Endothelial cell of umbilical vein (primary cell): ENCODE data around the gene ZDHHC7. TPM values are rescaled to one million over a fixed set of nuclear protein-coding genes. Genes with fewer than 3 reads are reported as not detected.

ENCODE experiments used
- BruUV-seq: library from RNA; stranded (reverse); fragments of 400-500 nt; replicated peaks from 2 replicates; lab custom pipeline; 2021; lab: Mats Ljungman, UMichigan
- CTCF ChIA-PET: fragments of 300-600, 350-600 bp; sonication (Branson Sonifier 250); formaldehyde crosslinking; loops from one replicate; lab custom pipeline; 2021; ENCODE audit warnings: antibody characterized with exemption, inconsistent platforms; lab: Charles Lee
- POLR2A ChIA-PET: fragments of 300-600, 350-600 bp; sonication (Branson Sonifier 250); formaldehyde crosslinking; loops from one replicate; lab custom pipeline; 2021; ENCODE audit warnings: antibody characterized with exemption, inconsistent platforms; lab: Charles Lee
- DNase-seq: peaks from one replicate; pipeline ENCODE4 v3.0.0-alpha.2; 2011; ENCODE audit warnings: low read depth, low spot score
- FAIRE-seq: peaks from 2 replicates; lab custom pipeline; 2011; peaks lifted over from hg19 to GRCh38; lab: Jason Lieb, UNC
- H2AFZ ChIP-seq: 2 replicates; pipeline ENCODE4 v1.6.0; 2012; ENCODE audit warnings: low read depth, low read length, control low read depth, inconsistent platforms
- H3K27ac ChIP-seq: 2 replicates; pipeline ENCODE4 v1.5.1; 2011; ENCODE audit warnings: low read depth, mild to moderate bottlenecking, control low read depth, low read length, moderate library complexity; ENCODE audit not compliant: insufficient read depth
- H3K27me3 ChIP-seq, 2 experiments: 2 replicates each; pipeline versions ENCODE4 v1.6.0 to v1.6.1; 2011; ENCODE audit warnings: low read length in 2 of 2, mixed read lengths in 1 of 2; ENCODE audit not compliant: control insufficient read depth in 2 of 2, insufficient read depth in 2 of 2
- H3K36me3 ChIP-seq, 2 experiments: 2 replicates in 1 of 2; 3 replicates in 1 of 2; pipeline ENCODE4 v1.5.1; 2011; ENCODE audit warnings: low read length in 2 of 2, mild to moderate bottlenecking in 1 of 2, moderate library complexity in 1 of 2; ENCODE audit not compliant: control insufficient read depth in 2 of 2, insufficient read depth in 2 of 2; ENCODE audit errors: extremely low read depth in 1 of 2
- H3K4me1 ChIP-seq: 3 replicates; pipeline ENCODE4 v1.5.1; 2011; ENCODE audit warnings: mild to moderate bottlenecking, low read length; ENCODE audit not compliant: control insufficient read depth, insufficient read depth; ENCODE audit errors: extremely low read depth
- H3K4me2 ChIP-seq: 2 replicates; pipeline ENCODE4 v1.6.1; 2011; ENCODE audit warnings: low read length, control low read depth, mixed read lengths; ENCODE audit not compliant: insufficient read depth
- H3K4me3 ChIP-seq, 3 experiments: fragments of 200-600 bp in 1 of 3; sonication (generic), shearing (Covaris generic) in 1 of 3; replicated peaks in 1 of 3; 2 replicates each; pipeline ENCODE4 v1.5.1; 2011 to 2016; ENCODE audit warnings: control low read depth in 3 of 3, low read length in 3 of 3, mild to moderate bottlenecking in 2 of 3, inconsistent platforms in 1 of 3, low read depth in 1 of 3, moderate library complexity in 1 of 3; ENCODE audit not compliant: insufficient read depth in 1 of 3
- H3K79me2 ChIP-seq: 2 replicates; pipeline ENCODE4 v1.6.0; 2012; ENCODE audit warnings: low read length, inconsistent platforms; ENCODE audit not compliant: control insufficient read depth, insufficient read depth
- H3K9ac ChIP-seq: replicated peaks from 2 replicates; pipeline ENCODE3; 2011; ENCODE audit warnings: low read length, control low read depth; ENCODE audit not compliant: insufficient read depth; ENCODE audit errors: extremely low read depth
- H3K9me1 ChIP-seq: replicated peaks from 3 replicates; pipeline ENCODE4 v1.6.0; 2011; ENCODE audit warnings: mild to moderate bottlenecking, low read length; ENCODE audit not compliant: control insufficient read depth, insufficient read depth; ENCODE audit errors: extremely low read depth
- H3K9me3 ChIP-seq: replicated peaks from 2 replicates; pipeline ENCODE4 v1.5.1; 2012; ENCODE audit warnings: low read length, inconsistent platforms; ENCODE audit not compliant: control insufficient read depth, insufficient read depth
- H4K20me1 ChIP-seq: replicated peaks from 2 replicates; pipeline ENCODE3; 2011; ENCODE audit warnings: mild to moderate bottlenecking, low read length; ENCODE audit not compliant: control insufficient read depth, insufficient read depth; ENCODE audit errors: extremely low read depth
- EZH2 ChIP-seq: IDR thresholded peaks from 2 replicates; pipeline ENCODE4 v1.6.1; 2012; ENCODE audit warnings: borderline replicate concordance, low read depth, mild to moderate bottlenecking, moderate library complexity, low read length, inconsistent platforms; ENCODE audit not compliant: severe bottlenecking
- FOS ChIP-seq: IDR thresholded peaks from 2 replicates; pipeline ENCODE4 v1.6.1; 2011; ENCODE audit warnings: mild to moderate bottlenecking, low read length, moderate library complexity, borderline replicate concordance; ENCODE audit not compliant: insufficient read depth
- GATA2 ChIP-seq: IDR thresholded peaks from 2 replicates; pipeline ENCODE4 v1.7.0; 2011; ENCODE audit warnings: low read depth, mild to moderate bottlenecking, moderate library complexity, mixed read lengths, low read length; ENCODE audit not compliant: insufficient read length, insufficient read depth
- JUN ChIP-seq: IDR thresholded peaks from 2 replicates; pipeline ENCODE4 v1.6.1; 2011; ENCODE audit warnings: borderline replicate concordance, low read depth; ENCODE audit not compliant: insufficient read length, insufficient read depth
- MYC ChIP-seq: IDR thresholded peaks from one replicate; pipeline ENCODE4 v1.6.1; 2011; ENCODE audit warnings: mild to moderate bottlenecking, low read depth, low read length
- POLR2A ChIP-seq: IDR thresholded peaks from 2 replicates; pipeline ENCODE4 v1.6.1; 2012; ENCODE audit warnings: low read depth, mild to moderate bottlenecking, control low read depth, low read length
- POLR2AphosphoS5 ChIP-seq: IDR thresholded peaks from 2 replicates; pipeline ENCODE4 v1.6.1; 2012; ENCODE audit warnings: low read depth, mild to moderate bottlenecking, control low read depth, low read length, moderate library complexity; ENCODE audit not compliant: insufficient read depth
- dilution Hi-C: fragments of 300-500 bp; cut with MboI; formaldehyde crosslinking; loops from one replicate; pipeline ENCODE4 v1.15.0; 2019; ENCODE audit warnings: low sequenced_read_pairs; ENCODE audit not compliant: extremely low pct_ligation_motif_present
- intact Hi-C: fragments of 100-400 bp; cut with micrococcal nuclease; formaldehyde crosslinking; loops from one replicate; pipeline ENCODE4 v1.10.0; 2022
- polyA plus RNA-seq, 4 experiments: library from polyadenylated mRNA; depleted of rRNA in 3 of 4; stranded (reverse) in 3 of 4; unstranded in 1 of 4; fragments of >200 nt; gene quantifications; 2 replicates each; pipeline versions ENCODE4 v1.2.1 to v1.2.3, GENCODE V29; 2011 to 2012; ENCODE audit warnings: missing spikeins in 1 of 4
- total RNA-seq: library from RNA; stranded (reverse); gene quantifications from 2 replicates; pipeline ENCODE4 v1.2.3, GENCODE V29; 2021
- TF ChIP-seq, protein P1 (sequence below), 2 donors: IDR thresholded peaks; 1 replicate in 1 of 2; 2 replicates in 1 of 2; pipeline ENCODE4 v1.5.1; 2011; ENCODE audit warnings: low read length in 2 of 2, mild to moderate bottlenecking in 2 of 2, moderate library complexity in 2 of 2, control low read depth in 1 of 2, inconsistent platforms in 1 of 2, low read depth in 1 of 2; ENCODE audit not compliant: insufficient read depth in 1 of 2; ENCODE audit errors: extremely low read depth in 1 of 2
- TF ChIP-seq, protein P2 (sequence below): IDR thresholded peaks from 2 replicates; pipeline ENCODE4 v1.6.1; 2011; ENCODE audit not compliant: insufficient read depth, insufficient read length

ZDHHC7 gene
- total and polyA plus RNA-seq, 2 donors (not counting 3 experiments of a cell fraction or from before 2014, with no cell fraction given): 44.1 to 46.2 TPM

DNA sequence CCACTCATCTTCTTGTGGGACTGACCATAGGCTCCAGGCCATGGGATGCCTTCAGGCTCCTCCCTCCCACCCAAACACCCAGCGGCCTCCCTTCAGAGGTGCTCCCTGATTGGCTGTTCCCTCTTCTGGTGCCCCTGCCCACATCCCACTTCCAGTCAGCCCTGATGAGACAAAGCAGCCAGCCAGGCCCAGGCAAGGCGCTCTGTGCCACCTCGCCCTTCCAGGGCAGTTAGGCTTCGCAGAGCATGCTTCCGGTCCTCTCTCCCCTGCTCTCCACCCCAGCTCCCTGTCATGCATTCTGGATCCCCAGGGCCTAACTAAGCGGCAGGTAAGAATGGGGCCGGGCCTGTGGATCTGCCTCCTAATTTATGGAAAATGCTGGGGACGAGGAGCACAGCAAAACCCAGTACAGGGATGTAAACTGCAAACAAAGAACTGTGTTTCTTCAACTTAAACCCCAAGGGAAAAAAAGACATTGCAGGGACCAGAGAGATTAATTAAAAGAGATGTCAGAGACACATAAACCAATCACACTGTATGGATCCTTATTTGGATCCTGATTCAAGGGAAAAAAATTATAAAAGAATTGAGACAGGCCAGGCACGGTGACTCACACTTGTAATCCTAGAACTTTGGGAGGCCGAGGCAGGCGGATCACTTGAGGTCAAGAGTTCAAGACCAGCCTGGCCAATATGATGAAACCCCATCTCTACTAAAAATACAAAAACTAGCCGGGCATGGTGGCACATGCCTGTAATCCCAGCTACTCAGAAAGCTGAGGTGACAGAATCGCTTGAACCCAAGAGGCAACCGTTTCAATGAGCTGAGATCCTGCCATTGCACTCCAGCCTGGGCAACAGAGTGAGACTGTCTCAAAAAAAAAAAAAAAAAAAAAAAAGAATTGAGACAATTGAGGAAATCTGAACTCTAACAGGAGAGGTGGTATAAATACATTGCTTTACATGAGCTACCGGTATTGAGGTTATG is 26.0 kb downstream of the ZDHHC7 start:
- dilution Hi-C loops: no loop called here
- no peak for DNase-seq
- intact Hi-C loops: no loop called here

DNA sequence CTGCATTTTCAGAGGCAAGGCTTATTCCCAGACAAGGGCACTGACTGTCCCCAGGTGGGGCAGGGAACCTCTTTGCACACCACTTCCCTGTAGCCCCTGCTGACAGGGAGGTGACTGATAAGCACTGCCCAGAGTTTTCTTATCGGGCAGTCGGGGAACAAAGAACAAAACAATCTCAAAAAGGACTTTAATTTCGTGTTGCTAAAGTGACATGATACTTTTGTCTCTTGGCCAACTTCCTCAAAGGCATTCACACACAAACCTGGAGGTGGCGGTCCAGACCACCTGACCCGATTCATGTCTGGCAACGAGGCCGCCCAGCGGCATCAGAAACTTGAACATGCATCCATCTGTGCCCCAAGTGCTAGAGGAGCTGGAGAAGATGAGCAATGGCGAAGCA is 28.9 kb downstream of the ZDHHC7 start:
- no peaks in the 10 kb centered on the region for H3K9me3 ChIP-seq
- peaks cover 3% of the 10 kb centered on the region for H3K79me2 ChIP-seq
- no peak overlapping the region for H2AFZ ChIP-seq
- dilution Hi-C loops: no loop called here
- TF ChIP-seq POLR2AphosphoS5 (no peak), MYC (no peak), JUN (no peak), POLR2A (no peak), FOS (no peak), GATA2 (no peak), EZH2 (no peak)
- TF ChIP-seq, protein P1, sequence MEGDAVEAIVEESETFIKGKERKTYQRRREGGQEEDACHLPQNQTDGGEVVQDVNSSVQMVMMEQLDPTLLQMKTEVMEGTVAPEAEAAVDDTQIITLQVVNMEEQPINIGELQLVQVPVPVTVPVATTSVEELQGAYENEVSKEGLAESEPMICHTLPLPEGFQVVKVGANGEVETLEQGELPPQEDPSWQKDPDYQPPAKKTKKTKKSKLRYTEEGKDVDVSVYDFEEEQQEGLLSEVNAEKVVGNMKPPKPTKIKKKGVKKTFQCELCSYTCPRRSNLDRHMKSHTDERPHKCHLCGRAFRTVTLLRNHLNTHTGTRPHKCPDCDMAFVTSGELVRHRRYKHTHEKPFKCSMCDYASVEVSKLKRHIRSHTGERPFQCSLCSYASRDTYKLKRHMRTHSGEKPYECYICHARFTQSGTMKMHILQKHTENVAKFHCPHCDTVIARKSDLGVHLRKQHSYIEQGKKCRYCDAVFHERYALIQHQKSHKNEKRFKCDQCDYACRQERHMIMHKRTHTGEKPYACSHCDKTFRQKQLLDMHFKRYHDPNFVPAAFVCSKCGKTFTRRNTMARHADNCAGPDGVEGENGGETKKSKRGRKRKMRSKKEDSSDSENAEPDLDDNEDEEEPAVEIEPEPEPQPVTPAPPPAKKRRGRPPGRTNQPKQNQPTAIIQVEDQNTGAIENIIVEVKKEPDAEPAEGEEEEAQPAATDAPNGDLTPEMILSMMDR (IDR thresholded peaks at IDR 0.05; ENCODE audit: extremely low read depth in 1 of 2, insufficient read depth in 1 of 2, low read depth in 1 of 2, low read length in 2 of 2): no peak
- TF ChIP-seq, protein P2, sequence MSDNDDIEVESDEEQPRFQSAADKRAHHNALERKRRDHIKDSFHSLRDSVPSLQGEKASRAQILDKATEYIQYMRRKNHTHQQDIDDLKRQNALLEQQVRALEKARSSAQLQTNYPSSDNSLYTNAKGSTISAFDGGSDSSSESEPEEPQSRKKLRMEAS: no peak
- no peak overlapping the region for H3K27ac ChIP-seq
- no peak for FAIRE-seq
- POLR2A ChIA-PET: no interaction called here
- H3K36me3 ChIP-seq: peaks cover 10 to 13% of the 10 kb centered on the region in 2 experiments
- intact Hi-C loops: no loop called here
- DNase-seq: no peak
- H3K4me2 ChIP-seq: no peak overlapping the region
- no peaks in the 10 kb centered on the region for H3K9me1 ChIP-seq
- no TSS peak for BruUV-seq
- CTCF ChIA-PET: interaction anchor here (1.3 to 2.1 kb wide), 4 partner anchors 11 to 104 kb away, joined by 6 to 11 read pairs (median 7); no protein-coding TSS in a partner anchor
- peaks cover 7% of the 10 kb centered on the region for H3K4me1 ChIP-seq
- H3K9ac ChIP-seq: no peak overlapping the region
- H4K20me1 ChIP-seq: no peaks in the 10 kb centered on the region
- no peaks in the 10 kb centered on the region for H3K27me3 ChIP-seq
- no peak overlapping the region for H3K4me3 ChIP-seq

More for the DNA sequence above, 26.0 kb downstream of the ZDHHC7 start:
- no peak overlapping the region for H2AFZ ChIP-seq
- no peak for FAIRE-seq
- no peaks in the 10 kb centered on the region for H3K27me3 ChIP-seq
- H3K36me3 ChIP-seq: peaks cover 10 to 31% of the 10 kb centered on the region in 2 experiments
- H4K20me1 ChIP-seq: no peaks in the 10 kb centered on the region
- no peaks in the 10 kb centered on the region for H3K4me1 ChIP-seq
- H3K79me2 ChIP-seq: peaks cover 3% of the 10 kb centered on the region
- no peak overlapping the region for H3K27ac ChIP-seq
- no peaks in the 10 kb centered on the region for H3K9me3 ChIP-seq
- H3K9me1 ChIP-seq: no peaks in the 10 kb centered on the region
- no peak overlapping the region for H3K4me2 ChIP-seq
- ChIA-PET CTCF (interaction anchor here (0.7 to 1.4 kb wide), 3 partner anchors 11 to 101 kb away, joined by 3 to 5 read pairs (median 3); no protein-coding TSS in a partner anchor), POLR2A (interaction anchor here (0.6 kb wide), 1 partner anchor 10 kb away, joined by 6 read pairs; no protein-coding TSS in a partner anchor)
- no peak for TF ChIP-seq POLR2AphosphoS5
- TF ChIP-seq, protein P2: no peak
- no TSS peak for BruUV-seq
- no peak overlapping the region for H3K4me3 ChIP-seq
- no peak overlapping the region for H3K9ac ChIP-seq
